Lower lobe of right lung (tissue), 2 donors: ENCODE data around the gene ABI3BP. TPM values are rescaled to one million over a fixed set of nuclear protein-coding genes. Genes with fewer than 3 reads are reported as not detected.

ENCODE experiments used
- ATAC-seq, 2 donors: fragments of 200-7000 bp; cut with Tn5 transposase; one replicate each; pipeline ENCODE4 v1.9.1; 2020 to 2022; ENCODE audit warnings: mild to moderate bottlenecking in 2 of 2, moderate library complexity in 2 of 2
- DNase-seq: peaks from one replicate; pipeline ENCODE4 v3.0.0-alpha.2; 2020
- H3K27ac ChIP-seq: fragments of 200-600 bp; one replicate; pipeline ENCODE4 v1.8.0; 2022
- H3K27me3 ChIP-seq: fragments of 200-600 bp; one replicate; pipeline ENCODE4 v1.8.0; 2022; ENCODE audit warnings: low read depth
- H3K36me3 ChIP-seq: fragments of 200-600 bp; one replicate; pipeline ENCODE4 v1.8.0; 2022; ENCODE audit warnings: mild to moderate bottlenecking
- H3K4me1 ChIP-seq: fragments of 200-600 bp; one replicate; pipeline ENCODE4 v1.8.0; 2022
- H3K4me3 ChIP-seq: fragments of 200-600 bp; one replicate; pipeline ENCODE4 v1.8.0; 2022; ENCODE audit warnings: mild to moderate bottlenecking
- H3K9me3 ChIP-seq: fragments of 200-600 bp; one replicate; pipeline ENCODE4 v1.8.0; 2022
- intact Hi-C: fragments of 100-400 bp; cut with DNase I; formaldehyde crosslinking; loops from one replicate; pipeline ENCODE4 v1.11.0; 2022
- total RNA-seq: library from RNA; stranded (reverse); fragmentation: NEBNext Ultra II Directional; extraction: Animal tissue kit (Norgen Biotek cat#: 25700); gene quantifications from one replicate; pipeline ENCODE4 v1.2.1, GENCODE V29; 2021
- TF ChIP-seq, protein P1 (sequence below): fragments of 200-600 bp; IDR thresholded peaks from one replicate; pipeline ENCODE4 v1.8.0; 2022; ENCODE audit warnings: antibody characterized with exemption, mild to moderate bottlenecking
- donor health status: DM: no; HTN: yes; CAD: no; lungs with severe emphysema.

ABI3BP gene
- total RNA-seq, 1 donor from 2014 or later, result 108 TPM

DNA sequence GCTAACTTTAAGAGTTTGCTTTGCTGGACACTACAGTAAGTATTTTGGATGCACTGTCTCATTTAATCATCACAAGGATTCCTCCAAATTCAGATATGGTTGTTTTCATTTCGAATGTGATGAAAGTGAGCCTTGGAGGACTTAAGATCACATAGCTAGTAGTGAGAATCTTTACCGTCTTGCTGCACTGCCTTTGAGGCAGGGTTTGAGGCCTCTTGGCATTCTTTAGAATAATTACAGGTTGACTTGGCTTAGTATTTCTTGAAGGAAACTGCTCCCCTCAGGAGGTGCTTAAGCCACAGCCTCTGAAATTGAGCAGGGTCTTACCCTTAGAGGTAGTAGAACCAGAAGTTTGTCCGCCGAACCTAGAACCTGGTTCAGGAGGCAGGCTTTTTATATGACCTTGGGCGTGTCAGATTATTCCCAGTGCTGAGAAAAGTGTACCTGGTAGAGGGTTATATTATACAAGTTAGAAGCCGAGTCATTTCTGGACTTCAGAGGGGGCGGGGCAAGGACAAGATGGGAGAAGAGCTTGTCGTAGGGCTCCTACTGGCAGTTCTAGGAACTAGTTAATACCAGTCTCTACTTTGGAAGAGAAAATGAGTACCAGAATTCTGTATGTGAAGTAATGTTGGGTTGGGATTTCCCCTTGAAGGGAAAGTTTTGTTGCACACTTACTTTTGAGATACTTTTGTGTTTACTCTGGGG is 282.8 kb downstream of the ABI3BP start:
- TF ChIP-seq, protein P1, sequence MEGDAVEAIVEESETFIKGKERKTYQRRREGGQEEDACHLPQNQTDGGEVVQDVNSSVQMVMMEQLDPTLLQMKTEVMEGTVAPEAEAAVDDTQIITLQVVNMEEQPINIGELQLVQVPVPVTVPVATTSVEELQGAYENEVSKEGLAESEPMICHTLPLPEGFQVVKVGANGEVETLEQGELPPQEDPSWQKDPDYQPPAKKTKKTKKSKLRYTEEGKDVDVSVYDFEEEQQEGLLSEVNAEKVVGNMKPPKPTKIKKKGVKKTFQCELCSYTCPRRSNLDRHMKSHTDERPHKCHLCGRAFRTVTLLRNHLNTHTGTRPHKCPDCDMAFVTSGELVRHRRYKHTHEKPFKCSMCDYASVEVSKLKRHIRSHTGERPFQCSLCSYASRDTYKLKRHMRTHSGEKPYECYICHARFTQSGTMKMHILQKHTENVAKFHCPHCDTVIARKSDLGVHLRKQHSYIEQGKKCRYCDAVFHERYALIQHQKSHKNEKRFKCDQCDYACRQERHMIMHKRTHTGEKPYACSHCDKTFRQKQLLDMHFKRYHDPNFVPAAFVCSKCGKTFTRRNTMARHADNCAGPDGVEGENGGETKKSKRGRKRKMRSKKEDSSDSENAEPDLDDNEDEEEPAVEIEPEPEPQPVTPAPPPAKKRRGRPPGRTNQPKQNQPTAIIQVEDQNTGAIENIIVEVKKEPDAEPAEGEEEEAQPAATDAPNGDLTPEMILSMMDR, result peak; percentile 21
- Histone ChIP-seq H3K27me3 (no peaks in the 10 kb centered on the region), H3K36me3 (peaks cover 17% of the 10 kb centered on the region), H3K27ac (peak overlapping the region; percentile 93), H3K4me3 (peak overlapping the region; percentile 73), H3K9me3 (no peaks in the 10 kb centered on the region), H3K4me1 (peaks cover 29% of the 10 kb centered on the region)
- no peak for DNase-seq
- intact Hi-C loops, result no loop called here
- ATAC-seq, result no peak

DNA sequence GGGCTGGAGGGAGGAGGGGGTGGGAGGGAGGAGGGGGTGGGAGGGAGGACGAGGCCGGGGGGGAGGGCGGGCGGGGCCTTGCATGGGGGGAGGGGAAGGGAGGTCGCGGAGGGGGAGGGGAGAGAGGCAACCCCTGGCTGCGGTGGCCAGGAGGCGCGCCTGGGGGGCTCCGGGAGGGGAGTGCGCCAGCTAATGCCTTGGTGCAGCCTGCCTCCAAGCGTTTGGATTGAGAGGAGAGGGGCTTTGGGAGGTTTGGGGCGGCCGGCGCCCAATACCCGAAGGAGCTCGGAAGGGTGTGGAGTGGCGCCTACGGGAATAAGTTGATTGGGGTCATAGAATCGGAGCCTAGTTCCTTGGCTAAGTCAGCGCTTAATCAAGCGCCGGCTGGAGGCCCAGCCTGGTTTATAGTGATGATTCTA is 283.4 kb downstream of the ABI3BP start:
- H3K27ac ChIP-seq, result peak overlapping the region; percentile 93
- ATAC-seq (peak; percentile 27 to 54), DNase-seq (peak; percentile 59)
- H3K36me3 ChIP-seq, result peaks cover 12% of the 10 kb centered on the region
- intact Hi-C loops, result no loop called here
- H3K4me3 ChIP-seq, result peak overlapping the region; percentile 73
- no peaks in the 10 kb centered on the region for H3K27me3 ChIP-seq
- H3K4me1 ChIP-seq, result peaks cover 29% of the 10 kb centered on the region
- no peaks in the 10 kb centered on the region for H3K9me3 ChIP-seq
- TF ChIP-seq, protein P1, result no peak

DNA sequence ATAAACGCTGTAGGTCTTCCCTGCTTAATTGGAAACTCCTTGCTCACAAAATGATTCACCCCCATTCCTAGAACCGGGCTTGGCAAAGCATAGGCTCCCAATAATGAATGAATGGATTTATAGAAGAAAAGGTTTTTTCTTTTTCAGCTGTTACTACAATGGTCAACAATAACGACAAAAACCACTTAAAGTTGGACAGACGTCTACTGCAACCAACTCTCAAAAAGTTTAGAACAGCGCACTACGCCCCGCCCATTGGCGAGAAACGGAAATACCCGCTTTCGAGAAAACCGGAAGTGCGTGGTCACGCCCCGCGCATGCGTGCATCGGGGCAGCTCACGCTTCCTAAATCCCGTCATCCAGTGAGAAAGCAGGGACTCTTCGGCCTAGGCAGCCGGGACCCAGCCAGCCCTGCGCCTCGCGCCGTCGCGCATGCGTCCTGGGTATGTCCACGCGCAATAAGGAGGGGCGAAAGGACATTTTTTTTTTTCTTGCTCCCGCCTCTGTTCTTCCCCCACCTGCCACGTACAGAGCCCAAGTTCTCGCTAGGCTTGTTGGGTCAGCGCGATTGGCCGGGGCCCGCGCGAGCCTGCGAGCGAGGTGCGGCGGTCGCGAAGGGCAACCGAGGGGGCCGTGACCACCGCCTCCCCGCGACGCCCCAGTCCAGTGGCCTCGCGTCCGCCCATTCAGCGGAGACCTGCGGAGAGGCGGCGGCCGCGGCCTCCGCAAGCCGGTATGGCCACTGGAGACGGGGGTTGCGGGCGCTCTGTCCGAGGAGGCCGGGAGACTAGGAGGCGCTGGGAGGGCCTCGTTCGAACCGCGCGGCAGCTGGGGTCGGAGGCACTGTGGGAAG is 284.0 kb downstream of the ABI3BP start, which contains the start of gene TFG:
Gene TFG, plus strand, starts transcription at position 506 of the 853 bp plus-strand sequence. CDS start 4,192 bp downstream, outside the sequence.
- peak; percentile 98 for DNase-seq
- intact Hi-C loops, result no loop called here
- H3K4me3 ChIP-seq, result peak within 1 kb of the TSS; percentile 73
- H3K36me3 ChIP-seq, result peaks cover 5% of the 10 kb centered on the region
- peak; percentile 98 for ATAC-seq
- peak within 1 kb of the TSS; percentile 93 for H3K27ac ChIP-seq
- no peaks in the 10 kb centered on the region for H3K27me3 ChIP-seq
- H3K9me3 ChIP-seq, result no peaks in the 10 kb centered on the region
- TF ChIP-seq, protein P1, result no peak
- H3K4me1 ChIP-seq, result peaks cover 29% of the 10 kb centered on the region

DNA sequence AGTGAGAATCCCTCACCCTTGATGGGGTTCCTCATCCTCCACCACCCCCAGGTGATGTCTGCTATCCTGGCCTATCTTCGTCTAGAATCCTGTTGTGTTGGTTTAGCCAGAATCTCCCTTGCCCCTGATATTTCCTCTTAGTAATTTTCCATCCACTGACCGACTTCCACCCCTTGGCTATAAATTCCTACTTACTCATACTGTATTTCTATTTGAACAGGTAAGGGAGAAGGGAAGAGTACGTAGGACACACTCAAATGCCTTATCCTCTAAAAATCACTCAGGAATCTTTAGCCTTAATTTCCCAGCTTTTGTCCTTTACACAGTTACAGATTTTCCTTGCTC is 284.6 kb downstream of the ABI3BP start:
- TF ChIP-seq, protein P1, result no peak
- H3K36me3 ChIP-seq, result no peaks in the 10 kb centered on the region
- ATAC-seq, result no peak
- no peak for DNase-seq
- intact Hi-C loops, result no loop called here
- no peaks in the 10 kb centered on the region for H3K9me3 ChIP-seq
- H3K27me3 ChIP-seq, result no peaks in the 10 kb centered on the region
- H3K4me3 ChIP-seq, result peak overlapping the region; percentile 73
- H3K4me1 ChIP-seq, result peaks cover 29% of the 10 kb centered on the region
- H3K27ac ChIP-seq, result peak overlapping the region; percentile 93

DNA sequence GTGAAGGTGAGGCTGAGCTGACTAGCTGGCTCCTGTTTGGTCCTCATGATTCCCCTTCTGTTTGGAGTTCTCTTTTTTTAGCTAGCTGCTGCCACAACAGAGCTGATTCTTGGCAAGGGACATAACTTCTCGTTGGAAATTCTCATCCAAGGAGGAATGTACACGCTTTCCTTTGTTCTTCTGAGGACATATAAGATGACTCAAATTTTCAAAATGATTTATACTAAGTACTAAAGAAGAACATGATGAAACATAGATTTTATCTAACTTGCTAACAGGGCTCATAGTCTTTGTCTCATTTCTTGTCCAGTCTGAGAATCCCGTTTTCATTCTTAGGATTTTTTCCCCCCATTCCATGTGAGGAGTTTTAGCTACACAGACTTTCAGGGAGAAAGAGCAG is 286.9 kb downstream of the ABI3BP start:
- no peak overlapping the region for H3K27ac ChIP-seq
- TF ChIP-seq, protein P1, result no peak
- no peak for ATAC-seq
- H3K36me3 ChIP-seq, result no peaks in the 10 kb centered on the region
- peaks cover 12% of the 10 kb centered on the region for H3K4me1 ChIP-seq
- DNase-seq, result no peak
- H3K4me3 ChIP-seq, result no peak overlapping the region
- no peaks in the 10 kb centered on the region for H3K9me3 ChIP-seq
- intact Hi-C loops, result no loop called here
- no peaks in the 10 kb centered on the region for H3K27me3 ChIP-seq
